GDM1 (cell line): ENCODE data around the gene UBTD1.
A peak's percentile ranks its signal among the peaks of the same experiment; 100 is the strongest.
"Not testable (repeated sequence)": the region's sequence is repeated elsewhere in the genome, so short reads cannot be mapped to it uniquely, and the experiment has no call there.

ENCODE experiments used
- DNase-seq: peaks from one replicate; lab custom pipeline; 2025; lab: John Stamatoyannopoulos, UW

The UBTD1 gene

DNA sequence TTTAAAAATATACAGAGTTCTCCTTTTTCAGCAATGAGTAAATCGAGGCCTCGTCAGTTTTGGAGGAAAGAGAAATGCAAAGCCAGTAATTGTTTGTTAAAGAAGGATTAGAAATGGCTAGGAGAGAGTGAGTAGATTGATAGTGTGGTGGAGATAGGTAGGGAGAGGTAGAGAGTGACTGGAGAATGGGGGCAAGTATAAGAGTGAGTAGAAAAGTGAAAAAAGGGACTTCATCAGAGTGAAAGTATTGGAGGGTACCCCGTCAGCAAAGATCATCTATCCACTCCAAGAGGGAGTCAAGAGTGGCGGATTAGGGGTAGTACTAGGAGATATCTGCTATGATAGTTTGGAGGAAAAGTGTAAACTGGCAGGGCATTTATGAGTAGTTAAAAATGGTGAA is 64.6 kb downstream of the UBTD1 start:
- DNase-seq, result no peak

DNA sequence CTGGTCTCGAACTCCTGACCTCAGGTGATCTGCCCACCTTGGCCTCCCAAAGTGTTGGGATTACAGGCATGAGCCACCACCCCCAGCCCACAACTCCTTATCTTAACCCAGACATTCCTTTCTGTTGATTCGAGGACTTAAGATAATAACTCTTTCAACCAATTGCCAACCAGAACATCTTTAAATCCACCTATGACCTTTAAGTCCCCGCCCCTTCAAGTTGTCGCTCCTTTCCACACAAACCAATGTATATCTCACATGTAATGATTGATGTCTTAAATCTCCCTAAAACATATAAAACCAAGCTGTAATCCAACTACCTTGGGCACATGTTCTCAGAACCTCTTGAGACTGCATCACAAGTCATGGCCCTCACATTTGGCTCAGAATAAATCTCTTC is 66.1 kb downstream of the UBTD1 start:
- DNase-seq, result no peak

DNA sequence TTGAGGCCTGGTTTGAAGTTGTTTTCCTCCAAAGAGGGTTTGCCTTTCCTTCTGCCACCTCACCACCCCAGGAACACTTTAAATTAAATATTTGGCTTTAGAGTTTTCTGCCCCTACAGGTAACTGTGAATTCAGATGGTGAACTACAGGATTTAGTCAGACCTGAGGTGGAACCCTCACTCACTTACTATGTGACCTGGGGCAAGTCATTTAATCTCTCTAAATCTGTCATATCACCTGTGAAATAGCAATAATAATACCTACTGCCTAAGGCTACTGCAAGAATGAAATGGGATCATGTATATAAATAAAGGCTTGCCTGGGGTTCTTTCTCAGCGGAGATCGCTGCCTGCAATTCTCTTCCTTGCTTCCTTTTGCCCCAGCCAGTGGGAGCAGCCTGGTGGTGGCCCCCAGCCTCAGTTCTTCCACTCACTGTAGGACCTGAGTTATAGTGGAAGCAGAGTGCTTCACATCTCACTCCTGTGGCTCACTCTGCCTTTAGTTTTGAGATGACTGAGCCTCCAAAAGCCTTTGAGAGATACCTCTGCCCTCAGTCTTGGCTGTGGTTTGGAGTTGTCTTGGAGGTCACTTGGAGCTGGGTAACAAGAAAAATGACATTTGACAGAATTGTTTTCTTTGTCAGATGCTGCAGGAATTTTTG is 67.7 kb downstream of the UBTD1 start:
- no peak for DNase-seq

- no peak for DNase-seq
Measured at GRCh38 chr10:97567891-97568290, 69.2 kb downstream of the UBTD1 start.

- no peak for DNase-seq
Measured at GRCh38 chr10:97570146-97570788, 71.5 kb downstream of the UBTD1 start.

GRCh38 chr10:97570789-97571471 is 72.2 kb downstream of the UBTD1 start:
- DNase-seq, result no peak

- DNase-seq, result no peak
Measured at GRCh38 chr10:97571622-97572021, 72.9 kb downstream of the UBTD1 start.

- DNase-seq, result peak; percentile 58
Measured at GRCh38 chr10:97572214-97572989, 73.7 kb downstream of the UBTD1 start, which contains the start of gene ANKRD2. Gene ANKRD2 (plus strand): TSS chr10:97572779. CDS start chr10:97572789, 10 bp downstream.

- DNase-seq, result no peak
Measured at GRCh38 chr10:97573021-97573420, 74.3 kb downstream of the UBTD1 start.

- no peak for DNase-seq
Measured at GRCh38 chr10:97573672-97574071, 74.9 kb downstream of the UBTD1 start.

DNA sequence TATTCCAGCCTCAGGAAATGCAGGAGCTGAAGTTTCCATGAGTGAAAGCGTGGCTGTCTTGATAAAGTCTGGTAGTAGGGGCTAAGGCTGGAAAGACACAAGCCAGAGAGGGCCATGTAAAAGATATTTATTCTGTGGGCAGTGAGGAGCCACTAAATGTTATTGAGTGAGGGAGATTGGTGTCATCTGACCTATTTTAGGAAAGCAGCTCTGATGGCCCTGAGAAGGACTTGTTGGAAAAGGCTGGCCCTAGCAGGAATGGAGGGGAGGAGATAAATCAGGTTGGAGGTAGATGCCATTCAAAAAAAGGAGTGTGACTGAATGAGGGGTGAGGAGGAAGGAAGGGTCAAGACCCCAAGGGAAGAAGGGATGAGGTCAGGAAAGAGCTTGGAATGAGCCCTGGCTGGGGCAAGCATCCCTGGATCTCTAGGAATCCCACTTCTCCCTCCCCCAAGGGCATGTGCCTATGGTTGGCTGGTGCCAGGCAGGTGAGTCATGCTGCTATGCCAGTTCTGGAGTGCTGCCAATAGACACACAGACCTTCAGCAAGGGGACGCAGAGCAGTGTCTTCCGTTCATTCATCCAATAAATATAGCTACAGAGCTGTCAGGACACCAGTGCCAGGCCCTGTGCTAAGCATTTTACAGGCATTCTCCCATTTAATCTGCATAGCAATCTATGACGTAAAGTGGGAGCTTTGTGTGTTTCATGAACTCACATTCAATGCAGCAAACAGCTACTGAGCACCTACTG is 75.8 kb downstream of the UBTD1 start:
- no peak for DNase-seq

GRCh38 chr10:97575127-97575668 is 76.5 kb downstream of the UBTD1 start:
- no peak for DNase-seq

GRCh38 chr10:97576487-97576886 is 77.8 kb downstream of the UBTD1 start:
- not testable (repeated sequence) for DNase-seq

GRCh38 chr10:97577701-97578100 is 79.0 kb downstream of the UBTD1 start:
- no peak for DNase-seq

GRCh38 chr10:97578171-97578844 is 79.6 kb downstream of the UBTD1 start:
- no peak for DNase-seq

- no peak for DNase-seq
Measured at GRCh38 chr10:97580421-97581367, 82.0 kb downstream of the UBTD1 start.

- DNase-seq, result no peak
Measured at GRCh38 chr10:97582169-97582568, 83.4 kb downstream of the UBTD1 start.

- no peak for DNase-seq
Measured at GRCh38 chr10:97583476-97583875, 84.8 kb downstream of the UBTD1 start.

- no peak for DNase-seq
Measured at GRCh38 chr10:97584060-97584797, 85.5 kb downstream of the UBTD1 start, which contains the start of gene HOGA1. Gene HOGA1 (plus strand): TSS chr10:97584389. CDS start chr10:97584704, 315 bp downstream.
